Fibroblast of peridontal ligament (primary cell): Measurements from ENCODE around the gene MLLT1.

ENCODE experiments used
- DNase-seq: peaks from one replicate; pipeline ENCODE4 v3.0.0-alpha.2; 2010; ENCODE audit errors: extremely low read depth

MLLT1 gene

GRCh38 chr19:6221220-6221877 lies 58.4 kb downstream of the MLLT1 start:
- no peak for DNase-seq

- peak; percentile 47 for DNase-seq
Observed at GRCh38 chr19:6220385-6221191, 59.2 kb downstream of the MLLT1 start.

GRCh38 chr19:6219586-6220290 lies 60.0 kb downstream of the MLLT1 start:
- no peak for DNase-seq

- DNase-seq = no peak
Observed at GRCh38 chr19:6219147-6219525, 60.6 kb downstream of the MLLT1 start.

GRCh38 chr19:6218491-6219146 lies 61.2 kb downstream of the MLLT1 start:
- DNase-seq = peak; percentile 75

GRCh38 chr19:6217752-6218334 lies 61.9 kb downstream of the MLLT1 start:
- no peak for DNase-seq

- DNase-seq = no peak
Observed at GRCh38 chr19:6216996-6217751, 62.6 kb downstream of the MLLT1 start.

GRCh38 chr19:6216236-6216995 lies 63.4 kb downstream of the MLLT1 start:
- no peak for DNase-seq

- no peak for DNase-seq
Observed at GRCh38 chr19:6215701-6216235, 64.0 kb downstream of the MLLT1 start.

GRCh38 chr19:6214881-6215541 lies 64.8 kb downstream of the MLLT1 start:
- DNase-seq = no peak

GRCh38 chr19:6213696-6214641 lies 65.8 kb downstream of the MLLT1 start:
- DNase-seq = no peak

- no peak for DNase-seq
Observed at GRCh38 chr19:6213266-6213595, 66.5 kb downstream of the MLLT1 start.

GRCh38 chr19:6212403-6213265 lies 67.1 kb downstream of the MLLT1 start:
- DNase-seq = no peak

- no peak for DNase-seq
Observed at GRCh38 chr19:6211632-6212402, 68.0 kb downstream of the MLLT1 start.

- no peak for DNase-seq
Observed at GRCh38 chr19:6210721-6211600, 68.8 kb downstream of the MLLT1 start.

GRCh38 chr19:6210091-6210490 lies 69.7 kb downstream of the MLLT1 start:
- no peak for DNase-seq
